ENCODE data around the gene ELL. TPM values are rescaled to one million over a fixed set of nuclear protein-coding genes. Genes with fewer than 3 reads are reported as not detected.
A peak's percentile ranks its signal among the peaks of the same experiment; 100 is the strongest.
"Not testable (repeated sequence)": the region's sequence is repeated elsewhere in the genome, so short reads cannot be mapped to it uniquely, and the experiment has no call there.

ELL gene
- total RNA-seq, 1 donor from 2014 or later: 15.5 TPM

- Mint-ChIP-seq H3K27me3 (no peaks in the 10 kb centered on the region), H3K4me1 (ENCODE audit: low read depth) (no peaks in the 10 kb centered on the region), H3K27ac (no peak overlapping the region), H3K4me3 (ENCODE audit: low read depth) (no peak overlapping the region), H3K36me3 (ENCODE audit: insufficient read depth) (peaks cover 14% of the 10 kb centered on the region), H3K9me3 (ENCODE audit: low read depth) (no peaks in the 10 kb centered on the region)
- DNase-seq (ENCODE audit: low spot score, unreplicated experiment): no peak
- no peak for TF ChIP-seq CTCF (IDR thresholded peaks at IDR 0.05; ENCODE audit: unreplicated experiment)
Observed at GRCh38 chr19:18531485-18531884, 9.6 kb upstream of the ELL start.

GRCh38 chr19:18529782-18530181 lies 7.9 kb upstream of the ELL start:
- Mint-ChIP-seq H3K4me1 (ENCODE audit: low read depth) (no peaks in the 10 kb centered on the region), H3K36me3 (ENCODE audit: insufficient read depth) (peaks cover 8% of the 10 kb centered on the region), H3K9me3 (ENCODE audit: low read depth) (no peaks in the 10 kb centered on the region), H3K27me3 (no peaks in the 10 kb centered on the region), H3K4me3 (ENCODE audit: low read depth) (no peak overlapping the region), H3K27ac (no peak overlapping the region)
- no peak for TF ChIP-seq CTCF (IDR thresholded peaks at IDR 0.05; ENCODE audit: unreplicated experiment)
- no peak for DNase-seq (ENCODE audit: low spot score, unreplicated experiment)

GRCh38 chr19:18526316-18526715 lies 4.4 kb upstream of the ELL start:
- Mint-ChIP-seq H3K27me3 (no peaks in the 10 kb centered on the region), H3K27ac (no peak overlapping the region), H3K4me3 (ENCODE audit: low read depth) (no peak overlapping the region), H3K4me1 (ENCODE audit: low read depth) (no peaks in the 10 kb centered on the region), H3K36me3 (ENCODE audit: insufficient read depth) (peaks cover 2% of the 10 kb centered on the region), H3K9me3 (ENCODE audit: low read depth) (no peaks in the 10 kb centered on the region)
- no peak for DNase-seq (ENCODE audit: low spot score, unreplicated experiment)
- no peak for TF ChIP-seq CTCF (IDR thresholded peaks at IDR 0.05; ENCODE audit: unreplicated experiment)

- no peak overlapping the region for H3K4me3 Mint-ChIP-seq (ENCODE audit: low read depth)
- H3K4me1 Mint-ChIP-seq (ENCODE audit: low read depth): peaks cover 10% of the 10 kb centered on the region
- no peak for DNase-seq (ENCODE audit: low spot score, unreplicated experiment)
- H3K36me3 Mint-ChIP-seq (ENCODE audit: insufficient read depth): no peaks in the 10 kb centered on the region
- no peak overlapping the region for H3K27ac Mint-ChIP-seq
- TF ChIP-seq CTCF (IDR thresholded peaks at IDR 0.05; ENCODE audit: unreplicated experiment): no peak
- no peaks in the 10 kb centered on the region for H3K27me3 Mint-ChIP-seq
- H3K9me3 Mint-ChIP-seq (ENCODE audit: low read depth): no peaks in the 10 kb centered on the region
Observed at GRCh38 chr19:18523841-18524240, 2.0 kb upstream of the ELL start.

GRCh38 chr19:18522862-18523440 lies 1.1 kb upstream of the ELL start:
- H3K4me1 Mint-ChIP-seq (ENCODE audit: low read depth): peaks cover 10% of the 10 kb centered on the region
- not testable (repeated sequence) for H3K27me3 Mint-ChIP-seq; H3K9me3 Mint-ChIP-seq (ENCODE audit: low read depth); H3K36me3 Mint-ChIP-seq (ENCODE audit: insufficient read depth); H3K4me3 Mint-ChIP-seq (ENCODE audit: low read depth); DNase-seq (ENCODE audit: low spot score, unreplicated experiment); H3K27ac Mint-ChIP-seq

GRCh38 chr19:18522124-18522861 lies 423 bp upstream of the ELL start:
- Mint-ChIP-seq H3K4me1 (ENCODE audit: low read depth) (peaks cover 10% of the 10 kb centered on the region), H3K36me3 (ENCODE audit: insufficient read depth) (no peaks in the 10 kb centered on the region), H3K9me3 (ENCODE audit: low read depth) (no peaks in the 10 kb centered on the region), H3K27ac (peak overlapping the region; percentile 97), H3K27me3 (no peaks in the 10 kb centered on the region), H3K4me3 (ENCODE audit: low read depth) (peak overlapping the region; percentile 84)
- DNase-seq (ENCODE audit: low spot score, unreplicated experiment): peak; percentile 100
- TF ChIP-seq CTCF (IDR thresholded peaks at IDR 0.05; ENCODE audit: unreplicated experiment): no peak
